WTC11 (cell line): ENCODE results near the gene ATP2C1.
"Not testable (repeated sequence)": the region's sequence is repeated elsewhere in the genome, so short reads cannot be mapped to it uniquely, and the experiment has no call there.

Experiments used
- ATF1 ChIP-seq: sonication (generic); formaldehyde crosslinking; IDR thresholded peaks from 2 replicates; pipeline ENCODE4 v1.8.1; 2023; ENCODE audit warnings: mild to moderate bottlenecking, moderate library complexity, missing genetic modification reagents
- CREB1 ChIP-seq: sonication (generic); formaldehyde crosslinking; IDR thresholded peaks from 2 replicates; pipeline ENCODE4 v1.8.0; 2023; ENCODE audit warnings: mild to moderate bottlenecking, missing genetic modification reagents
- CTCF ChIP-seq: fragments of 200-600 bp; IDR thresholded peaks from 2 replicates; pipeline ENCODE4 v1.8.0; 2022; ENCODE audit warnings: antibody characterized with exemption
- ELF4 ChIP-seq: sonication (generic); formaldehyde crosslinking; IDR thresholded peaks from 2 replicates; pipeline ENCODE4 v1.8.1; 2022; ENCODE audit warnings: low read depth, mild to moderate bottlenecking, moderate library complexity, missing genetic modification reagents
- ESRRA ChIP-seq: sonication (generic); formaldehyde crosslinking; IDR thresholded peaks from 2 replicates; pipeline ENCODE4 v1.8.1; 2022; ENCODE audit warnings: mild to moderate bottlenecking, missing genetic modification reagents, borderline replicate concordance
- IRF1 ChIP-seq: sonication (generic); formaldehyde crosslinking; IDR thresholded peaks from 2 replicates; pipeline ENCODE4 v1.8.0; 2023; ENCODE audit warnings: missing genetic modification reagents
- NR2C2 ChIP-seq: sonication (generic); formaldehyde crosslinking; IDR thresholded peaks from 2 replicates; pipeline ENCODE4 v1.8.0; 2022; ENCODE audit warnings: mild to moderate bottlenecking, missing genetic modification reagents
- SMAD4 ChIP-seq: sonication (generic); formaldehyde crosslinking; IDR thresholded peaks from 2 replicates; pipeline ENCODE4 v1.8.0; 2022; ENCODE audit warnings: mild to moderate bottlenecking, missing genetic modification reagents
- SP1 ChIP-seq: sonication (generic); formaldehyde crosslinking; conservative IDR thresholded peaks from 2 replicates; pipeline ENCODE4 v1.8.1; 2022; ENCODE audit warnings: missing genetic modification reagents
- ZNF416 ChIP-seq: fragments of 250-450 bp; sonication (Bioruptor Pico); IDR thresholded peaks from 2 replicates; pipeline ENCODE4 v1.9.0; 2021; ENCODE audit warnings: mild to moderate bottlenecking, inconsistent platforms
- ZNF512 ChIP-seq: sonication (generic); formaldehyde crosslinking; IDR thresholded peaks from 2 replicates; pipeline ENCODE4 v1.8.1; 2022; ENCODE audit warnings: missing genetic modification reagents, borderline replicate concordance
- ZNF532 ChIP-seq: fragments of 250-450 bp; sonication (Bioruptor Pico); IDR thresholded peaks from 2 replicates; pipeline ENCODE4 v1.9.0; 2021; ENCODE audit warnings: mild to moderate bottlenecking, borderline replicate concordance
- TF ChIP-seq, protein P1 (sequence below): sonication (generic); formaldehyde crosslinking; IDR thresholded peaks from 2 replicates; pipeline ENCODE4 v1.8.1; 2023; ENCODE audit warnings: mild to moderate bottlenecking, missing genetic modification reagents

GRCh38 chr3:130972592-130972991, 78.7 kb downstream of the ATP2C1 start:
- not testable (repeated sequence) for TF ChIP-seq CREB1 (CRISPR knock-in tag); ELF4 (CRISPR knock-in tag); CTCF; ZNF532 (CRISPR knock-in tag); SP1; NR2C2; ATF1; SMAD4 (CRISPR knock-in tag); ZNF416 (CRISPR knock-in tag); IRF1; ESRRA (CRISPR knock-in tag); ZNF512 (CRISPR knock-in tag)
- TF ChIP-seq, protein P1, sequence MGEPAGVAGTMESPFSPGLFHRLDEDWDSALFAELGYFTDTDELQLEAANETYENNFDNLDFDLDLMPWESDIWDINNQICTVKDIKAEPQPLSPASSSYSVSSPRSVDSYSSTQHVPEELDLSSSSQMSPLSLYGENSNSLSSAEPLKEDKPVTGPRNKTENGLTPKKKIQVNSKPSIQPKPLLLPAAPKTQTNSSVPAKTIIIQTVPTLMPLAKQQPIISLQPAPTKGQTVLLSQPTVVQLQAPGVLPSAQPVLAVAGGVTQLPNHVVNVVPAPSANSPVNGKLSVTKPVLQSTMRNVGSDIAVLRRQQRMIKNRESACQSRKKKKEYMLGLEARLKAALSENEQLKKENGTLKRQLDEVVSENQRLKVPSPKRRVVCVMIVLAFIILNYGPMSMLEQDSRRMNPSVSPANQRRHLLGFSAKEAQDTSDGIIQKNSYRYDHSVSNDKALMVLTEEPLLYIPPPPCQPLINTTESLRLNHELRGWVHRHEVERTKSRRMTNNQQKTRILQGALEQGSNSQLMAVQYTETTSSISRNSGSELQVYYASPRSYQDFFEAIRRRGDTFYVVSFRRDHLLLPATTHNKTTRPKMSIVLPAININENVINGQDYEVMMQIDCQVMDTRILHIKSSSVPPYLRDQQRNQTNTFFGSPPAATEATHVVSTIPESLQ (CRISPR knock-in tag): not testable (repeated sequence)
